Skeletal muscle satellite cell (primary cell): ENCODE results near the gene FEM1B.
A peak's percentile ranks its signal among the peaks of the same experiment; 100 is the strongest.

Experiments
- H3K27me3 ChIP-seq: 2 replicates; pipeline ENCODE4 v1.7.0; 2013; ENCODE audit warnings: low read length; ENCODE audit not compliant: control insufficient read depth, insufficient read depth
- H3K36me3 ChIP-seq: 2 replicates; pipeline ENCODE4 v1.7.0; 2013; ENCODE audit warnings: mild to moderate bottlenecking, control low read depth, low read length; ENCODE audit not compliant: insufficient read depth
- H3K4me1 ChIP-seq: 2 replicates; pipeline ENCODE4 v1.7.0; 2013; ENCODE audit warnings: low read length; ENCODE audit not compliant: control insufficient read depth, insufficient read depth
- H3K4me2 ChIP-seq: 2 replicates; pipeline ENCODE4 v1.7.0; 2013; ENCODE audit warnings: mild to moderate bottlenecking, low read length
- H3K4me3 ChIP-seq: 2 replicates; pipeline ENCODE4 v1.7.0; 2013; ENCODE audit warnings: low read length
- H3K9ac ChIP-seq: 2 replicates; pipeline ENCODE4 v1.7.0; 2013; ENCODE audit warnings: mild to moderate bottlenecking, low read depth, low read length, moderate library complexity
- H3K9me3 ChIP-seq: replicated peaks from 2 replicates; pipeline ENCODE4 v1.7.0; 2013; ENCODE audit warnings: mild to moderate bottlenecking, control low read depth, low read length

FEM1B gene

GRCh38 chr15:68322796-68323195 is 45.3 kb downstream of the FEM1B start:
- Histone ChIP-seq H3K4me2 (no peak overlapping the region), H3K4me1 (no peaks in the 10 kb centered on the region), H3K27me3 (peaks cover 13% of the 10 kb centered on the region), H3K9me3 (no peaks in the 10 kb centered on the region), H3K36me3 (peaks cover 5% of the 10 kb centered on the region), H3K4me3 (no peak overlapping the region), H3K9ac (no peak overlapping the region)

- Histone ChIP-seq H3K9ac (no peak overlapping the region), H3K4me3 (no peak overlapping the region), H3K27me3 (peaks cover 6% of the 10 kb centered on the region), H3K36me3 (peaks cover 5% of the 10 kb centered on the region), H3K4me2 (no peak overlapping the region), H3K9me3 (no peaks in the 10 kb centered on the region), H3K4me1 (no peaks in the 10 kb centered on the region)
Observed at GRCh38 chr15:68325726-68326125, 48.2 kb downstream of the FEM1B start.

- Histone ChIP-seq H3K4me3 (no peak overlapping the region), H3K36me3 (peaks cover 5% of the 10 kb centered on the region), H3K9ac (no peak overlapping the region), H3K4me1 (no peaks in the 10 kb centered on the region), H3K27me3 (peaks cover 8% of the 10 kb centered on the region), H3K4me2 (no peak overlapping the region), H3K9me3 (no peaks in the 10 kb centered on the region)
Observed at GRCh38 chr15:68326711-68327354, 49.3 kb downstream of the FEM1B start.

GRCh38 chr15:68328443-68328842 is 50.9 kb downstream of the FEM1B start:
- H3K4me2 ChIP-seq = no peak overlapping the region
- H3K9me3 ChIP-seq = no peaks in the 10 kb centered on the region
- no peak overlapping the region for H3K4me3 ChIP-seq
- peaks cover 5% of the 10 kb centered on the region for H3K36me3 ChIP-seq
- H3K9ac ChIP-seq = no peak overlapping the region
- H3K4me1 ChIP-seq = peaks cover 2% of the 10 kb centered on the region
- peaks cover 7% of the 10 kb centered on the region for H3K27me3 ChIP-seq

- H3K4me3 ChIP-seq = no peak overlapping the region
- H3K4me2 ChIP-seq = no peak overlapping the region
- peaks cover 2% of the 10 kb centered on the region for H3K27me3 ChIP-seq
- H3K9ac ChIP-seq = no peak overlapping the region
- H3K36me3 ChIP-seq = peaks cover 5% of the 10 kb centered on the region
- H3K9me3 ChIP-seq = no peaks in the 10 kb centered on the region
- H3K4me1 ChIP-seq = peaks cover 7% of the 10 kb centered on the region
Observed at GRCh38 chr15:68328964-68329363, 51.4 kb downstream of the FEM1B start.

GRCh38 chr15:68330416-68330815 is 52.9 kb downstream of the FEM1B start:
- Histone ChIP-seq H3K9ac (no peak overlapping the region), H3K9me3 (no peaks in the 10 kb centered on the region), H3K36me3 (peaks cover 5% of the 10 kb centered on the region), H3K4me2 (no peak overlapping the region), H3K27me3 (peaks cover 2% of the 10 kb centered on the region), H3K4me1 (peaks cover 21% of the 10 kb centered on the region), H3K4me3 (no peak overlapping the region)

- no peak overlapping the region for H3K9ac ChIP-seq
- H3K27me3 ChIP-seq = peaks cover 2% of the 10 kb centered on the region
- no peaks in the 10 kb centered on the region for H3K9me3 ChIP-seq
- peaks cover 5% of the 10 kb centered on the region for H3K36me3 ChIP-seq
- no peak overlapping the region for H3K4me3 ChIP-seq
- peaks cover 26% of the 10 kb centered on the region for H3K4me1 ChIP-seq
- H3K4me2 ChIP-seq = no peak overlapping the region
Observed at GRCh38 chr15:68330901-68331300, 53.4 kb downstream of the FEM1B start.

- peaks cover 30% of the 10 kb centered on the region for H3K4me1 ChIP-seq
- no peaks in the 10 kb centered on the region for H3K36me3 ChIP-seq
- H3K4me3 ChIP-seq = no peak overlapping the region
- no peak overlapping the region for H3K9ac ChIP-seq
- H3K9me3 ChIP-seq = no peaks in the 10 kb centered on the region
- H3K4me2 ChIP-seq = no peak overlapping the region
- H3K27me3 ChIP-seq = peaks cover 2% of the 10 kb centered on the region
Observed at GRCh38 chr15:68332266-68332665, 54.7 kb downstream of the FEM1B start.

- peaks cover 2% of the 10 kb centered on the region for H3K27me3 ChIP-seq
- H3K9me3 ChIP-seq = no peaks in the 10 kb centered on the region
- no peak overlapping the region for H3K4me2 ChIP-seq
- H3K4me1 ChIP-seq = peaks cover 38% of the 10 kb centered on the region
- no peaks in the 10 kb centered on the region for H3K36me3 ChIP-seq
- peak overlapping the region; percentile 62 for H3K9ac ChIP-seq
- peak overlapping the region; percentile 9 for H3K4me3 ChIP-seq
Observed at GRCh38 chr15:68333775-68334470, 56.4 kb downstream of the FEM1B start.

- Histone ChIP-seq H3K9me3 (no peaks in the 10 kb centered on the region), H3K4me2 (peak overlapping the region; percentile 31), H3K9ac (peak overlapping the region; percentile 62), H3K4me3 (no peak overlapping the region), H3K4me1 (peaks cover 38% of the 10 kb centered on the region), H3K36me3 (no peaks in the 10 kb centered on the region), H3K27me3 (peaks cover 2% of the 10 kb centered on the region)
Observed at GRCh38 chr15:68334661-68335124, 57.1 kb downstream of the FEM1B start.

GRCh38 chr15:68335251-68335650 is 57.7 kb downstream of the FEM1B start:
- peaks cover 2% of the 10 kb centered on the region for H3K27me3 ChIP-seq
- no peaks in the 10 kb centered on the region for H3K9me3 ChIP-seq
- no peaks in the 10 kb centered on the region for H3K36me3 ChIP-seq
- no peak overlapping the region for H3K4me3 ChIP-seq
- H3K4me1 ChIP-seq = peaks cover 38% of the 10 kb centered on the region
- peak overlapping the region; percentile 31 for H3K4me2 ChIP-seq
- H3K9ac ChIP-seq = peak overlapping the region; percentile 62

- peaks cover 2% of the 10 kb centered on the region for H3K27me3 ChIP-seq
- peaks cover 42% of the 10 kb centered on the region for H3K4me1 ChIP-seq
- no peak overlapping the region for H3K9ac ChIP-seq
- H3K36me3 ChIP-seq = no peaks in the 10 kb centered on the region
- H3K4me2 ChIP-seq = no peak overlapping the region
- H3K9me3 ChIP-seq = no peaks in the 10 kb centered on the region
- H3K4me3 ChIP-seq = no peak overlapping the region
Observed at GRCh38 chr15:68335655-68336054, 58.1 kb downstream of the FEM1B start.
